NCI-H748 (cell line): ENCODE data around the gene B3GLCT.
A peak's percentile ranks its signal among the peaks of the same experiment; 100 is the strongest.
"Not testable (repeated sequence)": the region's sequence is repeated elsewhere in the genome, so short reads cannot be mapped to it uniquely, and the experiment has no call there.

Source experiments
- DNase-seq: peaks from one replicate; lab custom pipeline; 2025; ENCODE audit not compliant: unreplicated experiment; lab: John Stamatoyannopoulos, UW

Gene B3GLCT

DNA sequence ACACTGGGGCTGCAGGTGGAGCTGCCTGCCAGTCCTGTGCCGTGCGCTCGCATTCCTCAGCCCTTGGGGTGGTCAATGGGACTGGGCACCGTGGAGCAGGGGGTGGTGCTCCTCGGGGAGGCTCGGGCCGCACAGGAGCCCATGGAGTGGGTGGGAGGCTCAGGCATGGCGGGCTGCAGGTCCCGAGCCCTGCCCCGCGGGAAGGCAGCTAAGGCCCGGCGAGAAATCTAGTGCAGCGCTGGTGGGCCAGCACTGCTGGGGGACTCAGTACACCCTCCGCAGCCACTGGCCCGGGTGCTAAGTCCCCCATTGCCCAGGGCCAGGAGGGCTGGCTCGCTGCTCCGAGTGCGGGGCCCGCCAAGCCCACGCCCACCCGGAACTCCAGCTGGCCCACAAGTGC is 139.8 kb downstream of the B3GLCT start:
- DNase-seq, result not testable (repeated sequence)

DNA sequence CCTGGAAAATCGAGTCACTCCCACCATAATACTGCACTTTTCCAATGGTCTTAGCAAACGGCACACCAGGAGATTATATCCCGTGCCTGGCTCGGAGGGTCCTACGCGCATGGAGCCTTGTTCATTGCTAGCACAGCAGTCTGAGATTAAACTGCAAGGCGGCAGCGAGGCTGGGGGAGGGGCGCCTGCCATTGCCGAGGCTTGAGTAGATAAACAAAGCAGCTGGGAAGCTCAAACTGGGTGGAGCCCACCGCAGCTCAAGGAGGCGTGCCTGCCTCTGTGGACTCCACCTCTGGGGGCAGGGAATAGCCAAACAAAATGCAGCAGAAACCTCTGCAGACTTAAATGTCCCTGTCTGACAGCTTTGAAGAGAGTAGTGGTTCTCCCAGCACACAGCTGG is 141.1 kb downstream of the B3GLCT start:
- not testable (repeated sequence) for DNase-seq

DNA sequence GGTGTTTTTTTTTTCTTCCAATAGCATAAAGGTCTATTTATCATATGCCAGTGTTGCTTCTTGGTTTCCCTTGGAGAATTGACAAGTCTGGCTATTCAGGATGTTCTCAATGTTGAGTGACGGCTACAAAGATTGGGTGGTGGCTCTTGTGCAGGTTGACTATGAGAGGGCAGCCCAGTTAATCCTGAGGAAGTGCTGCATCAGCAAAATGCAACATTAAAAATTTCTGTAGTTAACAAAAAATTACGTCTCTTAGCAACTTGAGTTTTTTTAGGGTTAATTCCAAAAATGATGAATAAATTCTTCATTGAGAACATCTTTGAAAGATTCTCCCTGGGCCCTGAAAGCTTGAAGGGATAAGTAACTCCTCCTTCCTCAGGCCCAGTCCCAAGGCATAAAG is 147.1 kb downstream of the B3GLCT start:
- DNase-seq, result no peak

DNA sequence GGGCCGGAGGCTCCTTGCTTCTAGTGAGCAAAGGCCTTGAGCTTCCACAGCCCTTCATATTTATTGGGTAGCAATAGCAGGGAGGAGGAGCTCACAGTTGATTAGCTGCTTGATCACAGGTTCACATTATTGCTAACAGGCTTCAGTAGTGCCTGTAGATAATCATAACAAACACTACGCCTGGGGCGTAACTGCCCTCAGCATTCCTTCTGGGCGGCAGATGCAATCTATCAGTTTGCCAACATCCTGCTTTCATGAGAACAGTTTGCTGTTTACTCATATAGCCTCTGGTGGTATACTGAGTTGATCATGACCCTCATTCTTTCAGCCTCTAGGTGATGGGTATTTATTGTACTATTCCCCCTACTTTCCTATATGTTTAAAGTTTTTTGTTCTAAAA is 149.4 kb downstream of the B3GLCT start:
- DNase-seq, result no peak

DNA sequence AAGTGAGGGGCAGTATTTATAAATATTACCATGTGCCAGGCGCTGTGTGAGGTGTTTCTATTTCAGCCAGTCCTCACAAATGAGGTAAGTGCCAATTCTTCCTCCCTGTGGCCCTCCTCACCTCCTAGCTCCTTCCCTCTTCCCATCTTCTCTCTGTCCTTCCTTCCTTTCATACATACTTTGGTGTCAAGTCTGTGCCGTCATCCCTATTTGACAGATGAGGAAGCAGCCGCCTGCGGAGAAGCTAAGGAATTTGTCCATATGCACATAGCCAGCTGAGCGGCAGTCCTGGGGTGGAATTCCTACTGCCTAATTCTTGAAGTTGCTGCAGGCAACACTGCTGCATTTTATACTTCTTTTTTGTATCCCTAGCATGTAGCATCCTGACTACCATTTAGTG is 150.8 kb downstream of the B3GLCT start:
- no peak for DNase-seq

DNA sequence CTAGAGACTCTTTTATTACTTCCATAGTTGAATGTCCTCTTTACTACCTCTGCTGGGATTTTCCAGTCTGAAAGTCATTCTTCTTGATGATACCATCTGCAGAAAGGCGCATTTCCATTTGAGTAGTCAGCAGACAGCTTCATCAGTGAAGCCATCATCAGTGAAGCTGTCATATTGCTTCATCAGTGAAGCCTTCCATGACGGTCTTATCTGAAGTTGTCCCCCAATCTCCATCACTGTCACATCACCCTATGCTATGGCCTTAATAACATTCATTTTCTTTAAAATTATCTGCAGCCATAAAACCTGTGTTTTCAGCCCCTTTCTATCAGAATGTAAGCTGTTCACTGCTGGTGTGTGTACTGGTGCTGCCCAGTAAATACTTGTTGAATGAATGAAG is 151.6 kb downstream of the B3GLCT start:
- no peak for DNase-seq

DNA sequence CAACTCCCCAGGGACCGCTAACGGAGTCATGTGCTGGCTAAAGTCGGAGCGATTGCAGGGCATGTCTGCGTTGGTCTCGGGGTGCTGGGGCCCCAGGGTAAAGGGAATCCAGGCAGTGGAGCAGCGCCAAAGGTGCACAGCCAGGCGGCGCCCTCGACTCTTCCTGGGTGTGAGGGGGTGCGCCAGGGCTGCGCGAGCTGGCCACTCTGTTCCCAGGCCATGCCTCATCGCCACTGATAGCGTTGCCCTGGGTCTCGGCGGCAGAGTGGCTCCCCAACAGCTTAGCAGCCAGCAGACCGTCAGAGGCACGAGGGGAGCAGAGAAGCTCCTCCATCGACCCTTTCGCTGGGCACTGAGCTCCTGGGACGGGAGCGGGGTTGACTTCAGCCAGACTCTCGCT is 152.7 kb downstream of the B3GLCT start:
- DNase-seq, result no peak

DNA sequence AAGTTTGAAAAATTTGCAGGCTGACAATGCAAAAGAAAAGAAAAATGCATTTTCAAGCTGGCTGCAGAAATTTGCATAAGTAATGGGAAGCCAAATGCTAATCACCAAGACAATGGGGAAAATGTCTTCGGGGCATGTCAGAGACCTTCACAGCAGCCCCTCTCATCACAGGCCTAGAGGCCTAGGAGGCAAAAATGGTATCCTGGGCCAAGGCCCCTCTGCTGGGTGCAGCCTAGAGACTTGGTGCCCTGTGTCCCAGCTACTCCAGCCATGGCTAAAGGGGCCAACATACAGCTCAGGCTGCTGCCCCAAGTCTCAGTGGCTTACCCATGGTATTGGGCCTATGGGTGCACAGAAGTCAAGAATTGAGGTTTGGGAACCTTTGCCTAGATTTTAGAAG is 155.2 kb downstream of the B3GLCT start:
- DNase-seq, result no peak

DNA sequence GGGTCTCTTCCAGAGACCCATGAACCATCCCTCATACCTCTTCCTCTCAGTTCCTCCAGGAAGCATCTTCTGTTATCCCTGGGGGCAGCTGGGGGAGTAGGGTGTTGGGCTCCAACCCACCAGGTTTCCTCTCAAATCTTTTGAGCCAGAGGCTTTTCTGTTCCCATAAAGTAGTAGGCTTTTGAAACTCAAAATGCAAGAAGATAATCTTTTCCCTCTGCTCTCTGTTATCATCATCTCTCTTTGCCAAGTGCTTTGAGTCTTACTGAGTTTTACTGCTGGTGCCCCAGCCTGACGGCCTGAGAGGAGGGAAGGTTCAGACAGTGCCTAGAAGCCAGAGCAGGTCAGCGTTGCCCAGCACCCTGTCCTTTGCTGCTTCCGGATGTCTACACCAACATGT is 157.2 kb downstream of the B3GLCT start:
- DNase-seq, result no peak

DNA sequence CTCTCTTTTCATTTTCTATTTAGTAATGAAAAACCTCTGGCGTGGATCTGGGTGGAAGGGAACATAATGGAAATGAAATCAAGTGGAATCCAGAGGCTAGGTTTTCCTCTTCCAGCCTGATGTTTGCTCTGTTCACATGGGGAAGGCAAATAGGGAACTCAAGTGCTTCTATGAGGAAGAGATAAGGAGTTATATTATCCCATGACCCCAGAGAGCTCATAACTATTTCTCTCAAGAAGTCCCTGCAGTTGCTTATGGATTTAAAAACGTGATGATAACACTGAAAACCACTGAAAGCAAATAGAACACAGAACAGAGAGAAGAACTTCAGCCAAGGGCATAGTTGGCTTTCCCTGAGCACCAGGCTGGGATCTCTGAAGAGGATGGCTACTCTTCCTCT is 157.8 kb downstream of the B3GLCT start:
- DNase-seq, result no peak

DNA sequence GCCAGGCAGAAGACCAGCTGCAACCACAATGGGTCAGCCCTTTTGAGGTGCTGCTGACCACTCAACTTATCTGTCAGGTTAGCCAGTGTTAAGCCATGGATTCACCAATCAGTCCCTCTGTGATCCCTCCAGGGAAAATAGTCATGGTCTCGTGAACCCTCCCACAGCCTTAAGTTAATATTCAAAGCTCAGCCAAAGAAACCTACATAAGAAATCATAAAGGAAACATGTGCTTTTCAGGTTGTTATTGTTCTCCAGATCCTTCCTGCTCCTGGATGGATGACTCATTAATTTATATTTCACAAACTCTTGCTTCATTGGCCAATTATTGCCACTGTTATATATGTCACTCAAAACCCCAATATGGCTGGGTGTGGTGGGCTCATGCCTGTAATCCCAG is 161.9 kb downstream of the B3GLCT start:
- DNase-seq, result no peak

DNA sequence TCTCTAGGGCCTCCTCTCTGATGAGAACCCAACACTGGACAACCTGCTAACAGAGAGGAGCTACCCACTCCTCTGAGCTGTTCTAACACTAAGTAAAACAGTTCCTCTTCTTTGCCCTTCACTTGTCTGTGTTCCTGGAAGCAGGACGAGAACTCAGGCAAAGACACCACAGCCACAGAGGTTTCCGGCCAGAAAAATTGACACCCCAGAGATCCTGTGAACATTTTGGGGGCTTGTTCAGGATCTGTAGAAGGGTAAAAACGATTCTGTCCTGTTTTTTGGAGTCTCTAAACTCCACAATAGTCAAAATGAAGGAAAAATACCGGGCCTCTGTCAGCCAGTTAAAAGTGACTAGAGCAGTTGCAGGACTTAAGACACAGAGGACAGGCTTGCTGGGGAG is 165.9 kb downstream of the B3GLCT start:
- DNase-seq, result no peak

DNA sequence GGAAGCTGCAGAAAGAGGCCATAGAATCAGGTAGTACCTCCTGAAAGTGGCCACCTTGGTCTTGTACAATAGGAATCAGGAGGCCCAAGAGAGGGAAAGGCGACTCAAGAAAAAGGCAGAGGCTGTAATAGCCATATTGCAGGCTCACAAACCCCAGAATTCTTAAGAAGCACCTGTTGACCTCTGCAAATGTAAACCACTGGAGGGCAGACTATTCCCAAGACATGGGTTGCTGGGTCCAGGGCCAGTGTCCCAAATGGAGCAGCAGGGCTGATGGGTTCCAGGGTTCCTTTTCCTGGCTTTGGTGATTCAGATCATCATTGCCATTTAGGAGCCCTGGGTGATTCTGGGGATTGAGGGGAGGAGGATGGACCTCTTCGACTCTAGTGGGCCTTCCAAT is 167.6 kb downstream of the B3GLCT start:
- DNase-seq, result no peak

DNA sequence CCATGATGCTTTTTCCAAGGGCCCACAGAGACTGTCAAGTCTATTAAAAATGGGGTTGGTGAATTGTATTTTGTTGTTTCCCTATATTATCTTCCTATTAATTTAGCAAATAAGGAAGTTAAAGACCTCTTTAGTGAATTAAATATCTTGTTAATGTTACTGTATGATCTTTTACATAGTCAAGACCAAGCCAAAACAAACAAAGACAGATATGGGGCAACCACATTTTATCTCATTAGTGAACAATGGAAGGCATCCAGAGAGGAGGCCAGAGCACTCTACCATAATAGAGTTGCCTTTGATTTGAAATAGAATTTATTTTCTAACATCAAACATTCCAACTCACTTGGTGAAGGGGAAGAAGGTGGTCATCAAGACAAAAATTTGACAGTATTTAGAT is 169.4 kb downstream of the B3GLCT start:
- no peak for DNase-seq

DNA sequence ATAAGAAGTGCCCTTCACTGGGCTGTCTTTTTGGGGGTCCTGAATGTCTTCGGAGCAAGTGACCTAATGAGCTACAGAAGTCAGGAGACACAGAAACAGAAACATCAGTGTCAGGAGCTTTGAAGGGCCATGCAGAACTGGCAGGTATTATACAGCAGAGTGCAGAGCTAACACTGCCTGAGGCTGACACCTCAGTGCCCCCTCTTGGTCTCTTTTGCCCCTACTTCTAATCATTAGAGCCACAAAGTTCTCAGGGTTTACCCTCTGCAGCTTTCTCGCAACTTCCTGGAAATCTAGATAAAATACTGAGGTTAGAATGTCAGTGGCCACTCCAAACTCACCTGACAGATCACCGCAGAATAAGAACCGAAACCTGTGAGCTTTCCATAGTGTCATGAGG is 172.7 kb downstream of the B3GLCT start:
- DNase-seq, result no peak

DNA sequence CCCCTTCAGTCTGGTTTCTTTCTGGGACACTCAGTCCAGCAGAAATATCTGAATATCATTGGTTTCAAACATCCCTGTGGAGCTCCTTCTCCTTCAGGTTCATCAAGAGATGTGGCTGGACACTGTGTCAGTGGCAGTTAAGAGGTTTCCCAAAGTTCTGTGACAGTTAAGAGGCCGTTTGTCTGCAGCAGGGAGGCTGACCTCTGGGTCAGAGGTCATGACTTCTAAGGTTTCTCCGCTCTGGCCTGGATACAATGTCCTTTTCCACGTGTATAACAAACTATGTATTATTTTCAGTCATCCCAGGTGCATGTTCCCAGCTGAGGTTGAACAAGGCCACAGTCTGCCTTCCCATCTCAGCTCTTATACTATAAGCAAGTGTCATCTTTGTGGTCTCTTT is 174.9 kb downstream of the B3GLCT start:
- DNase-seq, result no peak

DNA sequence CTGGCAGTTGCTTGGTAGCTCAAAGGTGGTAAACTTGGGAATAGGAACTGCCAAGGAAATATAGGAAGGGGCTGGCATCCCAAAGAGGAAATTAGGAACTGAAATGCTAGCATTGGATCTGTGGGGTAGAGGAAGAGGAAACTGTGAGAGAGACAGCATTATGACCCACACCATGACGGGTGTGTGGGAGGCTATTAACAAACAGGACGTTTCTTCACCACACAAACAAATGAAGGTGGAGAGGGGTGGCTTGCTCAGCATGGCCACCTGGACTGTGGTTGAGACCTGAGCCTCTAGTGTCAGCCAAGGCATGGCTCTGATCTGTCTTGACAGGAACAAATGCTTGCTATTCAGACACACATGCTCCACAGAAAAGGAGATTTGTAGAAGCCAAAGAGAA is 178.2 kb downstream of the B3GLCT start:
- DNase-seq, result no peak

DNA sequence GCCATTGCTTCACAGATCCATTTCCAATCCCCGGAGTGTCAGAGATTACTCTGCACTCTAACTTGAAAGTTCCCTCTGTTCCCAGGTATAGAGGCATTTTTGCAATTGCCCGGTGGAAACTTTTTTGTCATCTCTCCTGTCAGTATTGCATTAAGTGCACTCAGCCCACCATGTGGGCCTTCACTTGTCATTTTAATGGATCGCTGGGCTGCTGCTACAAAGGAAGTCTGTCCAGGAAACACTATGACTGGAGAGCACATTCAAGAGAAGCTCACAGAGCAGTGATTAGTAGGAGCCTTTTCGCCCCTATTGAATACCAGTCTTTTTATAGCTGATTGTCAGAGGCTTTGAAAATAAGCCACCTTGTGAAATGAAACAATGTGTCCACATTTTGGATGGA is 180.9 kb downstream of the B3GLCT start:
- DNase-seq, result peak; percentile 53
